T-helper 1 cell treated with Interleukin-12 subunit alpha and Interleukin-12 subunit beta and Interleukin-4 antibody, amounts not matched to agents 30 μg/mL and 1 μg/mL, for 36 hours (primary cell): ENCODE measurements around the gene NKX6-2.
"Not testable (repeated sequence)": the region's sequence is repeated elsewhere in the genome, so short reads cannot be mapped to it uniquely, and the experiment has no call there.

ENCODE experiments used
- H3K27ac Mint-ChIP-seq: one replicate; pipeline ENCODE4 v1.8.0; 2021; ENCODE audit warnings: mild to moderate bottlenecking, mixed read lengths
- H3K27me3 Mint-ChIP-seq: one replicate; pipeline ENCODE4 v1.8.0; 2021; ENCODE audit warnings: low read depth, mixed read lengths
- H3K36me3 Mint-ChIP-seq: one replicate; pipeline ENCODE4 v1.8.0; 2021; ENCODE audit warnings: low read depth, mixed read lengths
- H3K4me1 Mint-ChIP-seq: one replicate; pipeline ENCODE4 v1.8.0; 2021; ENCODE audit warnings: low read depth, mixed read lengths
- H3K4me3 Mint-ChIP-seq: one replicate; pipeline ENCODE4 v1.8.0; 2021; ENCODE audit warnings: mild to moderate bottlenecking, moderate library complexity, mixed read lengths
- H3K9me3 Mint-ChIP-seq: one replicate; pipeline ENCODE4 v1.8.0; 2021; ENCODE audit warnings: mixed read lengths

Gene NKX6-2

DNA sequence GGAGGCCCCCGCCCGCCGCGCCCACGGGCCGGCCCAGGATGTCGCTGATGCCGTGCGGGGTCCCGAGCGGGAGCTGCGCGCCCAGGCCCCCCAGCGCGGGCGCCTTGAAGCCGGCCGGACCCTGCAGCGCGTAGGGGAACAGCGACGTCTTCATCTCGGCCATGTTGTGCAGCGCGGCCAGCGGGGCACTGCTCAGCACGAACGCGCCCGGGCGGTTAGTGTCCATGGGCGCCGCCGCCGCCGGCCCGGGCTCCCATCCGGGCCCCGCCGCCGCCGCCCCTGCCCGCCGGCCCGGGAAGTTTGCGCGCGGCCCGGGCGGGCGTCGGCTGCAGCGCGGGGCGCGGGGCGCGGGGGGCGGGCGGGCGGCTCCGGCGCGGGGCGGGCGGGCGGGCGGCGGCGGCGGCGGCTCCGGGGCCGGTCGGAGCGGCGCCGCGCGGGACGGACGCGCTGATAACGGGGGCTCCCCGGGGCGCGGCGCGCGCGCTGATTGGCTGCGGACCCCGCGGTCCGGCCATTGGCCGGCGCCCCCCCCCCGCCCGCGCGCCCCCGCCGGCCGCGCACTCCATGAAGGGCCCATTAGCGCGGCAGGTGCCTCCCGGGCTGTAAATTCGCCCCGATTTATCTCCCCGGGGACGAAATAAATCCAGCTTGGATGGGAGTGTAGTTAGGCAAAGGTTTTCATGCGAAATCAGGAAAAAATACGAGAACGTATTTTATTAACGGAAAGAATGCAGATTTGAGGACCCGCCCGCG, at the start of gene NKX6-2:
TSS of gene NKX6-2 (minus strand) at position 425 of the 753 bp plus-strand sequence. CDS start at position 226, 199 bp downstream.
- peaks cover 22% of the 10 kb centered on the region for H3K27me3 Mint-ChIP-seq
- H3K27ac Mint-ChIP-seq: no peak within 1 kb of the TSS
- peaks cover 10% of the 10 kb centered on the region for H3K36me3 Mint-ChIP-seq
- H3K4me1 Mint-ChIP-seq: no peaks in the 10 kb centered on the region
- H3K9me3 Mint-ChIP-seq: no peaks in the 10 kb centered on the region
- H3K4me3 Mint-ChIP-seq: no peak within 1 kb of the TSS

DNA sequence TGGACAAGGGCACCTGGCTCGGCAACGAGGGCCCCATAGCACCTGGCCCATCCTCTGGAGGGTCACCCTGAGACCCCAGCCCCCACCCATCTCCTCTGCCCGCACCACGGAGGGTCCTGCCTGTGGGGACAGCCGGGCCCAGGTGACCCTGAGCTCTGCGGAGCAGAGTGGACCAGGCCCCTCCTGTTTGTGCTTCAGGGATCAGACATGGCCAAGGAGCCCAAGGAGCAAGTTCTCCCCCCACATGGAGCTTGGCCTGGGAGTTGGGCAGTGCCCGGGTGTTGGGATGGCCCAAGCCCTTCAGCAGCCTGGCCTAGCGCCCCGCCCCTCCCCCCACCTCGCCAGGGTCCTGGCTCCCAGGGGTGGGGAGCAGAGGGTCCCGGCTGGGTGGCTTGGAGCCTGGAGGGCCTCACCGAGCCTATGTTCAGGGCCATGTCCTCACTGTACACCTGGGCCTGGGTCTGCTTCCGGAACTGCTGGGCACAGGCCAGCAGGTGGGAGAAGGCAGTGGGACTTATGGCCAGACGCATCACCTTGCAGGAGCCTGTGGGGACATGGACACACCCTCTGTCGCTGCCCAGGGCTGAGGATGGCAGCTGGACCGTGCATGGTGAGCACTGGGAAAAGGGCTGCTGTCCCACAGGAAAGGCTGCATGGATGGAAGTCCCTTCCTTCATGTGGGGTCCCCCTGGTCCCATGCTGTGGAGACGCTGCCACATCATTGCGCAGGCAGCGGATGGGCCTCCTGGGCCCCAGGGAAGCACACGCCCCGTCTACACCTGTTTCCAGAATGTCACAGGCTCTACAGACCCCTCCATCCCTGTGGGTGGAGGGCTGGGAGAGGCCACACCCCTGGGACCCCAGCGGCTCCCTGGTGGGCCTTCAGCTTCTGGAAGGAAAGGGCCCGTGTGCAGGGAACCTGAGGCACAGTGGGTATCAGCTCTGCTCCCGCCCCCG, 49.2 kb upstream of the NKX6-2 start:
- Mint-ChIP-seq H3K9me3 (peaks cover 5% of the 10 kb centered on the region), H3K4me3 (no peak overlapping the region), H3K27ac (no peak overlapping the region), H3K4me1 (no peaks in the 10 kb centered on the region), H3K27me3 (no peaks in the 10 kb centered on the region), H3K36me3 (no peaks in the 10 kb centered on the region)

DNA sequence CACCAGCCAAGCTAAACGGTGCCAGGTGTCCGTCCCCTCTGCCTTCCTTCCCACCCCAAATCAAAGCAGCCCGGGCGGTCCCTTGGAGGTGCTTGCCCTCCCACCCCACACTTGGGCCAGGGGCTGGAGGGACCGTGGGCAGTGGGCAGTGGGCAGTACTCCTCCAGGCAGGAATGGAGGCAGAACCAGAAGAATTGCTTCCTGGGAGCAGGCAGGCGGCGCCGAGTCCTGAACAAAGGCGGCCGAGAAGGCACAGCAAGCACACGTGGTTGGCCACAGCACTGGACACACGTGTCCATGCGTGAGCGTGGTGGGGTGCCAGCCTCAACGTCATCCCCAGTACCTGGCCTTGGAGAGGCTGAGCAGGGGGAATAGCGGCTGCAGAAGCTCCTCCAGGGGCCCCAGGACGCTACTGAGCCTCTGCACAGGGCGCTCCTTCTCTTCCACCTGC, 48.4 kb upstream of the NKX6-2 start:
- no peak overlapping the region for H3K4me3 Mint-ChIP-seq

DNA sequence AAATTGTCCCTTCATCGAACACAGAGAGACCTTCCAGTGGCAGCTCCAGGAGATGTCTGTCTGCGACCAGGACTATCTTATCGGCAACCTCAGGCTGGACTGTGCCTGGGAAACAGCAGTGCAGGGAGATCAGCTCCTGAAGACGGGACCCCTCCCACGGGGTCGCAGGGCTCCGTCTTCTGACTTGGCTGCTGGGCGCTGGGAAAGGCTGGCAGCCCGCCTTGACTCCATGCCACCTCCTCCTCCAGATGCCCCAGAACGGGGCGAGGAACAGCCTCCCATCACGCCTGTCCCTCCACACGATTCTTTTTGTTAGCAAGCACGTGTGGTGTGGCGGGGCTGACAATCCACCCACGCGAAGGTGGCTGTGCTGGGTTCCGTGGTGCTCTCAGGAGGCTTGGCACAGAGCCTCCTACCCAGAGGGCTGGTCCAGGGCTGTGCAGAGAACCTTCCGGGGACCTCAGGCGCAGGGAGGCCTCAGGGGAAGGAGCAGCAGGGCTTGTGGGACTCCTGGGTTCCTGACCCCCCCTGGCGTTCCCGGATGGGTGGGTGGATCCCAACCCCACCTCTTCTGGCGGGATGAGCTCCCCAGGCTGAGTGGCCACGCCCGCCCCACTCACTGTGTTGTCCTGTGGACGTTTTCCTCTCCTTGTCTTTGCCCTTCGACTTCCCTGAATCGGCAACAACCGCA, 47.6 kb upstream of the NKX6-2 start:
- Mint-ChIP-seq H3K27me3 (no peaks in the 10 kb centered on the region), H3K36me3 (no peaks in the 10 kb centered on the region), H3K9me3 (peaks cover 6% of the 10 kb centered on the region), H3K4me3 (no peak overlapping the region), H3K27ac (no peak overlapping the region), H3K4me1 (no peaks in the 10 kb centered on the region)

More for the DNA sequence above, 48.4 kb upstream of the NKX6-2 start:
- H3K27ac Mint-ChIP-seq: no peak overlapping the region
- no peaks in the 10 kb centered on the region for H3K4me1 Mint-ChIP-seq
- H3K27me3 Mint-ChIP-seq: no peaks in the 10 kb centered on the region
- no peaks in the 10 kb centered on the region for H3K36me3 Mint-ChIP-seq
- peaks cover 5% of the 10 kb centered on the region for H3K9me3 Mint-ChIP-seq

DNA sequence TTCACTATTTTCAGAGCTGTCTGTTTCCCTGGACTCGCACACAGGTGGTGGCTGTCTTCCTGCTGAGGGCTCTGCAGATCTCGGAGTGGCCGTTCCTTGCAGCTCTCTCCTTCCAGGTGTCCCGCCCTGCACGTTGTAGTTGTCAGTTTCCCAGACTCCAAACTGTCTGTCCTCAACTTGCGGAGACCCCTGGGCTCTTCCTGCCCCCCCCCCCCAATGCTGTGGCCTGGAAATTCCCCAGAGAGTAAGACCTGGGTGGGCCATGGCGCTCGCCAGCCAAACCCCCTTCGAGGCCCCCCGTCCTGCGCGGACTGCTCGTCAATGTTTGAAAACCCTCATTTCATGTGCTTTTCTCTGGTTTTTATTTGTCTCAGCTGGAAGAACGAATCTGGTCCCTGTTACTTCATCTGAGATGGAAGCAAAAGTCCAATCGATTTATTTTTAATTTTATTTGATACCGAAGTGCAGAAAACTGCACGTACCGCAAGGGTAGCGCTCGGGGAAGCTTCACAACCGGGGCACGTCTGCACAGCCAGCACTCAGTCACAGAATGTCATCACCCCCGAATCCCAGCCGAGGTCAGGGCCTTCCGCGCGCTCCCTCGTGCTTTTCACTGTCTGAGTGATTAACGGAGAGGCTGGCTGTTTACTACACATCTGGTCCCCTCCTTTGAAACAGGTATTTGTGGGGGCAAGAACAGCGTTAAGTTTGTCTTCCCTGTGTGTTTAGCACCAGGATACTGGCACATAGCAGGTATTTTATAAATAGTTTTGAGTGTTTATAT, 46.4 kb upstream of the NKX6-2 start:
- no peak overlapping the region for H3K27ac Mint-ChIP-seq
- H3K36me3 Mint-ChIP-seq: no peaks in the 10 kb centered on the region
- H3K9me3 Mint-ChIP-seq: peaks cover 11% of the 10 kb centered on the region
- H3K4me3 Mint-ChIP-seq: no peak overlapping the region
- no peaks in the 10 kb centered on the region for H3K27me3 Mint-ChIP-seq
- no peaks in the 10 kb centered on the region for H3K4me1 Mint-ChIP-seq

DNA sequence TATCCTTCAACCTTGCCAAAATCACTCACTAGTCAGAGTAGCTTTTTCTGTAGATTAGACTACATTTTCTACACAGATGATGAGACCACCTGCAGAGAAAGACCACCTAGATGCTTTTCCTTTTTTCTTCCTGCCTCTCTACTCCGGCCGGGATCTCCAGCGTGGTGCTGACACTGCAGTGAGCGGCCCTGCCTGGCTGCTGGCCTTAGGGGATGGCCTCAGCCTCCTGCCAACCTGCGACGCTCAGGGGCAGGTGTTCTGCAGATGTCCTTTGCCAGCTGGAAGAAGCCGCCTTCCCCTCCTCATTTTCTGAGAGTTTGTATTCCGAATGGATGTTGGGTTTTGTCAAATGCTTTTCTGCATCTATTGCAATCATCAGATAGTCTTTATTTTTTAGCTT, 43.5 kb upstream of the NKX6-2 start:
- H3K36me3 Mint-ChIP-seq: no peaks in the 10 kb centered on the region
- no peaks in the 10 kb centered on the region for H3K27me3 Mint-ChIP-seq

DNA sequence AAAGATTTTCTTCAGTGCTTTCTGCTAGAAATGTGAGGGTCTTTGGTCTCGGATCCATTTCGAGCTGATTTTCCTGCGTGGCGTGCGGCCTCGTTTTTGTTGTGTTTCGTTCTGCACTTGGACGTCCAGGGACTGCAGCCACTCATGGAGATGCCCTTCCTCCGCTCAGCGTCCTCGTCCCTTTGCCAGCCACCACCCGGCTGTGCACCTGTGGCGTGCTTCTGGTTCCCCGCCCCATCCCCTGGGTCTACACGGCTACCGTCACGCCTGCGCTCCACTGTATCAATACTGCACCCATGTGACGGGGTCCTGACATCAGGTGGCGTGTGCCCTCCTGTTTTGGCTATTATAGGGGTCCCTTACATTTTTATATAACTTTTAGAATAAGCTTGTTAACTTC, 42.7 kb upstream of the NKX6-2 start:
- H3K9me3 Mint-ChIP-seq: peaks cover 9% of the 10 kb centered on the region
- no peak overlapping the region for H3K4me3 Mint-ChIP-seq
- H3K27ac Mint-ChIP-seq: no peak overlapping the region
- H3K4me1 Mint-ChIP-seq: no peaks in the 10 kb centered on the region
- H3K27me3 Mint-ChIP-seq: no peaks in the 10 kb centered on the region
- H3K36me3 Mint-ChIP-seq: no peaks in the 10 kb centered on the region

More for the DNA sequence above, 43.5 kb upstream of the NKX6-2 start:
- Mint-ChIP-seq H3K4me3 (no peak overlapping the region), H3K27ac (no peak overlapping the region), H3K9me3 (peaks cover 9% of the 10 kb centered on the region), H3K4me1 (no peaks in the 10 kb centered on the region)

DNA sequence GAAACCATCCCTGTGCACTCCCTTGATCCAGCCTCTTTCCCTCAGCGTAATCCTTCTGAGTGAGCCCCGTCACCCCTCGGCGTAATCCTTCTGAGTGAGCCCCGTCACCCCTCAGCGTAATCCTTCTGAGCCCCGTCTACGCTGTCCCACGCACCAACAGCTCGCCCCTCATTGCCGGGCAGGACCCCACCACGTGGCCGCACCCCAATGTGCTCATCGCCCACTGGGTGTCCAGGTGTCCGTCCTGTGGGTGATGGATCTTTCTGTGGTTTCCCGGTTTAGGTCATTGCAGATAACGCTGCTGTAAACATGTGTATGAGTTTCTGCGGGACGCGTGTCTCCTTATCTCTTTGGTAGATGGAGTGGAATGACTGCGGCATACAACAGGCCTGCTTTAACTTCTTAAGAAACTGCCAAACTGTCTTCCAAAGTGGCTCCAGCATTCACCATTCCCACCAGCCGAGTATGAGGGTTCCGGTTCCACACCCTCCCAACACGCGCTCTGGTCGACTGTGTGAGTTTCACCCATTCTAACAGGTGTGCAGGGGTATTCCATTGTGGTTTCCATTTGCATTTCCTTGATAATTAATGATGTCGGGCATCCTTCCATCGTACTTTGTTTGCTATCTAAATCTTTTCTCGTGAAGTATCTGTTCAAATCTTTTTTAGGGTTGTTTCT, 42.1 kb upstream of the NKX6-2 start:
- H3K27me3 Mint-ChIP-seq: no peaks in the 10 kb centered on the region
- no peaks in the 10 kb centered on the region for H3K4me1 Mint-ChIP-seq
- H3K4me3 Mint-ChIP-seq: no peak overlapping the region
- H3K9me3 Mint-ChIP-seq: peaks cover 9% of the 10 kb centered on the region
- H3K27ac Mint-ChIP-seq: no peak overlapping the region
- H3K36me3 Mint-ChIP-seq: no peaks in the 10 kb centered on the region

DNA sequence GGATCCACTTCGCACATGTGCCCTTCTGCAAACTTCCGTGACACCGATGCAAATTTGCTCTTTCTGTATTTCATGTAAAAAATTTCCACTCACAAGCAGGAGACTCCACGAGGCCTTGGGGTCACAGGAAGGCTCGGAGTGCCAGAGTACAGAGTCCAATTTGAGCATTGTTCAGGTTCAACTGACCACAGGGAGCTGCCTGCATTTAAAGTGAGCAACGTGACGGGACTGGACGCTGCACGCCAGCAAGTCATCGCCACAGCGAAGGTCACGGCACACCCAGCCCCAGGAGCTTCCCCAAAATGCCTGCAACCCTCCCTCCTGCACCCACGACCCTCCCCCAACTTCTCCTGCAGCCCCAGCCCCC, 41.5 kb upstream of the NKX6-2 start:
- no peaks in the 10 kb centered on the region for H3K36me3 Mint-ChIP-seq
- no peak overlapping the region for H3K4me3 Mint-ChIP-seq
- no peaks in the 10 kb centered on the region for H3K27me3 Mint-ChIP-seq
- H3K4me1 Mint-ChIP-seq: no peaks in the 10 kb centered on the region
- H3K27ac Mint-ChIP-seq: no peak overlapping the region
- H3K9me3 Mint-ChIP-seq: peaks cover 9% of the 10 kb centered on the region

DNA sequence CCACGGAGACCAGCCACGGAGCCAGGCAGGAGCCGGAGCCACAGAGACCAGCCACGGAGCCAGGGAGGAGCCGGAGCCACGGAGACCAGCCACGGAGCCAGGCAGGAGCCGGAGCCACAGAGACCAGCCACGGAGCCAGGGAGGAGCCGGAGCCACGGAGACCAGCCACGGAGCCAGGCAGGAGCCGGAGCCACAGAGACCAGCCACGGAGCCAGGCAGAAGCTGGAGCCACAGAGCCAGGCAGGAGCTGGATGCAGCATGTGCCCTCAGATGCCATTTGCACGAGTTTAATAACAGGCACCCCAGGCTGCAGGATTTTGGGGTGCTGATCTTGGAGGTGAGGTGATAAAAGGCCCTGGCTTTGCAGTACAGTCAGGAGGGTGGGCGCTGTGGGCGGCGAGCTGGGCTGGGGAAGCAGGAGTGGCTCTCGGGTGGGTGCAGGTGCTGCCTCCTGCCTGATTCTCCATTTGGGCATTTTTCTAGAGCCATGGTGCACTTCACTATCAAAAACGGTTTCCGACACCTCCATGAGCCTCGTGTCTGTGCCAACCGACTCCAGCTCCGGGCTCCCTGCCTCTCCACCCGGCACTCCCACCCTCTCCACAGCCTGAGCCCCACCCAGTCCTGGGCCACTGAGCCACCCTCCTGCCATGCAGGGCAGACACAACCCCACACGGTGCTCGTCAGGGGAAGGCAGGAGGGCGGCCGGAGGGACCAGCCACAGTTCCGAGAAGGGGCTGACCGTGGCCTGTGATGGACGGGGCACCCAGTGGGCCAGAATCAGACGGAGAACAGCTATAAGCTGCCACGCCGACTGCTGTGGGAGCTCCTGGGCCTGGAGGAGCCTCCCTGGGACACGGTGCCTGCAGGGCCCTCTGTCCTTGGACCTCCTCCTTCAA, 40.8 kb upstream of the NKX6-2 start:
- Mint-ChIP-seq H3K4me1 (no peaks in the 10 kb centered on the region), H3K4me3 (no peak overlapping the region), H3K27me3 (no peaks in the 10 kb centered on the region), H3K27ac (no peak overlapping the region), H3K9me3 (peaks cover 9% of the 10 kb centered on the region), H3K36me3 (no peaks in the 10 kb centered on the region)

DNA sequence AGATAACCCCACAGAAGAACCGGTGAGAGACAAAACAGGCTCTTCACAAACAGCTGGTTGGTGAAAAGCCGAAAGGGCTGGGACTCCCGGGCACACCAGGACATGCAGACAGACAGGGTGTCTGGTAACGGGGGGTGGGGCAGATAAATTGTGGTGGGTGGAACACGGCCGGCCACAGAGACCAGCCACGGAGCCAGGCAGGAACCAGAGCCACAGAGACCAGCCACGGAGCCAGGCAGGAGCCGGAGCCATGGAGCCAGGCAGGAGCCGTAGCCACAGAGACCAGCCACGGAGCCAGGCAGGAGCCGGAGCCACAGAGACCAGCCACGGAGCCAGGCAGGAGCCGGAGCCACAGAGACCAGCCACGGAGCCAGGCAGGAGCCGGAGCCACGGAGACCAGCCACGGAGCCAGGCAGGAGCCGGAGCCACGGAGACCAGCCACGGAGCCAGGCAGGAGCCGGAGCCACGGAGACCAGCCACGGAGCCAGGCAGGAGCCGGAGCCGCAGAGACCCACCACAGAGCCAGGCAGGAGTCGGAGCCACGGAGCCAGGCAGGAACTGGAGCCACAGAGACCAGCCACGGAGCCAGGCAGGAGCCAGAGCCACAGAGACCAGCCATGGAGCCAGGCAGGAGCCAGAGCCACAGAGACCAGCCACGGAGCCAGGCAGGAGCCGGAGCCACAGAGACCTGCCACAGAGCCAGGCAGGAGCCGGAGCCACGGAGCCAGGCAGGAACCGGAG, 40.0 kb upstream of the NKX6-2 start:
- not testable (repeated sequence) for H3K9me3 Mint-ChIP-seq, H3K27me3 Mint-ChIP-seq, H3K4me3 Mint-ChIP-seq, H3K27ac Mint-ChIP-seq, H3K4me1 Mint-ChIP-seq, H3K36me3 Mint-ChIP-seq

DNA sequence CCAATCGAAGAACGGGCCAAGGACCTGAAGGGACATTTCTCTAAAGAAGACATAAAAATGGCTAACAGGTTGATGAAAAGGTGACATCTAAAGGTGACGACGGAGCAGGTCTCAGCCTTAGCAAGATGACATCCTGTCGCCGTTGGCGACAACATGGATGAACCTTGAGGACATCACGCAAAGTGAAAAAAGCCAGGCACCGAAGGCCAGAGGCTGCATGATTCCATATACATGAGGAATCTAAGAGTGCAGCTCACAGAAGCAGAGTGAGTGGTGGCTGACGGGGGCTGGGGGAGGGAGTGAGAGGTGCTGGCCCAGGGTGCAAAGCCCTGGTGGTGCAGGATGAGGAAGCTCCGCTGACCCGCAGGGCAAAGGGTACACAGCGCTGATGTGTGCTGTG, 34.1 kb upstream of the NKX6-2 start:
- Mint-ChIP-seq H3K36me3 (no peaks in the 10 kb centered on the region), H3K9me3 (peaks cover 3% of the 10 kb centered on the region), H3K27me3 (no peaks in the 10 kb centered on the region), H3K4me3 (no peak overlapping the region), H3K27ac (no peak overlapping the region), H3K4me1 (no peaks in the 10 kb centered on the region)
